GM12865 (cell line): ENCODE measurements around the gene PPM1N.
A peak's percentile ranks its signal among the peaks of the same experiment; 100 is the strongest.

ENCODE experiments used
- DNase-seq: peaks from one replicate; pipeline ENCODE4 v3.0.0; 2010; ENCODE audit warnings: low read depth
- H3K4me3 ChIP-seq: 2 replicates; pipeline ENCODE4 v1.5.1; 2011; ENCODE audit warnings: mild to moderate bottlenecking, low read depth, low read length, control low read depth
- TF ChIP-seq, protein P1 (sequence below): IDR thresholded peaks from 2 replicates; pipeline ENCODE4 v1.5.1; 2011; ENCODE audit warnings: low read length, control low read depth, low read depth, inconsistent platforms; ENCODE audit not compliant: insufficient read depth; ENCODE audit errors: missing control alignments

The PPM1N gene

DNA sequence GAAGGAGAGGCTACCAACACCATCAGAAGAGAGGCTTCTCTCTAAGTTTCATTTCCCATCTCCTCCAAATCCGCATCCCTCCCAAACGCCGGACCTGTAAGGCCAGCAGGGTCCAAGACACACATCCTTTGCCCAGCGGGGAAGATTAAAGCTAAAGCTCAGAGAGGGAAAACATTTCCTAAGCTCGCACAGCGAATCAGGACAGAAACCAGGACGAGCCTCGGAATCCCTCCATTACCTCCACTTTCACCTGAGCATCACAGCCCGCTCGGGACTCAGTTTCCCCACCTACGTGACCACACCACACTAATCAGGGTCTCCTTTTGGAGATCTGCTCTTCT, 31.2 kb upstream of the PPM1N start:
- DNase-seq: no peak
- H3K4me3 ChIP-seq: peak overlapping the region; percentile 84
- TF ChIP-seq, protein P1, sequence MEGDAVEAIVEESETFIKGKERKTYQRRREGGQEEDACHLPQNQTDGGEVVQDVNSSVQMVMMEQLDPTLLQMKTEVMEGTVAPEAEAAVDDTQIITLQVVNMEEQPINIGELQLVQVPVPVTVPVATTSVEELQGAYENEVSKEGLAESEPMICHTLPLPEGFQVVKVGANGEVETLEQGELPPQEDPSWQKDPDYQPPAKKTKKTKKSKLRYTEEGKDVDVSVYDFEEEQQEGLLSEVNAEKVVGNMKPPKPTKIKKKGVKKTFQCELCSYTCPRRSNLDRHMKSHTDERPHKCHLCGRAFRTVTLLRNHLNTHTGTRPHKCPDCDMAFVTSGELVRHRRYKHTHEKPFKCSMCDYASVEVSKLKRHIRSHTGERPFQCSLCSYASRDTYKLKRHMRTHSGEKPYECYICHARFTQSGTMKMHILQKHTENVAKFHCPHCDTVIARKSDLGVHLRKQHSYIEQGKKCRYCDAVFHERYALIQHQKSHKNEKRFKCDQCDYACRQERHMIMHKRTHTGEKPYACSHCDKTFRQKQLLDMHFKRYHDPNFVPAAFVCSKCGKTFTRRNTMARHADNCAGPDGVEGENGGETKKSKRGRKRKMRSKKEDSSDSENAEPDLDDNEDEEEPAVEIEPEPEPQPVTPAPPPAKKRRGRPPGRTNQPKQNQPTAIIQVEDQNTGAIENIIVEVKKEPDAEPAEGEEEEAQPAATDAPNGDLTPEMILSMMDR: no peak

DNA sequence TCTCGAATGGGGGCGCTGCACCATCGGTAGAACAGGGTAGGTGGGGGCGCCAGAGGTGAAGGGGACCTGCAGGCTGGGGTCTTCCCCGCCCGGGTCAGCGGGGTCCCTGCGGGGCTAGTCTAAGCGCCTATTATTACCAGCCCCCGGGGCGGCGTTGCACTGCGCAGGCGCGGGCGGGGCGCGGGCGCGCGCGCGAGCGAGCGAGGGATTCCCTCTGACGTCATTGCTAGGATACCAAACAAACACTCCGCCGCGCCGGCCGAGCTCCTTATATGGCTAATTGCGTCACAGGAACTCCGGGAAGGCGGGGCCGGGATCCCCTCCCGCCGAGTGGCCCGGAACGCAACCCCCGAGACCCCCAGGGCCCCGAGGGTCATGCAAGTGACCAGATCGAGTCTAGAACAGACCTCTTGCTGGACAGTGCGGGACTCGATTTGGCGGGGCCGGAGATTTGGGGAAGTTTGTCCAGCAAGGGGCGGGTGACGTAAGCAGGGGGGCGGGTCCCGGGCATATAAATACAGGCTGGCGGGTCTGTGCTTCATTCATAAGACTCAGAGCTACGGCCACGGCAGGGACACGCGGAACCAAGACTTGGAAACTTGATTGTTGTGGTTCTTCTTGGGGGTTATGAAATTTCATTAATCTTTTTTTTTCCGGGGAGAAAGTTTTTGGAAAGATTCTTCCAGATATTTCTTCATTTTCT, 30.6 kb upstream of the PPM1N start, which contains the start of gene FOSB:
Gene FOSB (plus strand): TSS at position 541 of the 703 bp plus-strand sequence. CDS start 591 bp downstream, outside the sequence.
- H3K4me3 ChIP-seq: peak within 1 kb of the TSS; percentile 84

GRCh38 chr19:45468159-45468651, 30.0 kb upstream of the PPM1N start:
- TF ChIP-seq, protein P1: no peak
- H3K4me3 ChIP-seq: peak overlapping the region; percentile 84
- peak; percentile 31 for DNase-seq

More for the DNA sequence above, 30.6 kb upstream of the PPM1N start, which contains the start of gene FOSB:
- TF ChIP-seq, protein P1: no peak
- peak; percentile 96 for DNase-seq

- DNase-seq: no peak
- peak overlapping the region; percentile 84 for H3K4me3 ChIP-seq
- TF ChIP-seq, protein P1: no peak
These were observed 29.5 kb upstream of the PPM1N start for GRCh38 chr19:45468803-45469131.

DNA sequence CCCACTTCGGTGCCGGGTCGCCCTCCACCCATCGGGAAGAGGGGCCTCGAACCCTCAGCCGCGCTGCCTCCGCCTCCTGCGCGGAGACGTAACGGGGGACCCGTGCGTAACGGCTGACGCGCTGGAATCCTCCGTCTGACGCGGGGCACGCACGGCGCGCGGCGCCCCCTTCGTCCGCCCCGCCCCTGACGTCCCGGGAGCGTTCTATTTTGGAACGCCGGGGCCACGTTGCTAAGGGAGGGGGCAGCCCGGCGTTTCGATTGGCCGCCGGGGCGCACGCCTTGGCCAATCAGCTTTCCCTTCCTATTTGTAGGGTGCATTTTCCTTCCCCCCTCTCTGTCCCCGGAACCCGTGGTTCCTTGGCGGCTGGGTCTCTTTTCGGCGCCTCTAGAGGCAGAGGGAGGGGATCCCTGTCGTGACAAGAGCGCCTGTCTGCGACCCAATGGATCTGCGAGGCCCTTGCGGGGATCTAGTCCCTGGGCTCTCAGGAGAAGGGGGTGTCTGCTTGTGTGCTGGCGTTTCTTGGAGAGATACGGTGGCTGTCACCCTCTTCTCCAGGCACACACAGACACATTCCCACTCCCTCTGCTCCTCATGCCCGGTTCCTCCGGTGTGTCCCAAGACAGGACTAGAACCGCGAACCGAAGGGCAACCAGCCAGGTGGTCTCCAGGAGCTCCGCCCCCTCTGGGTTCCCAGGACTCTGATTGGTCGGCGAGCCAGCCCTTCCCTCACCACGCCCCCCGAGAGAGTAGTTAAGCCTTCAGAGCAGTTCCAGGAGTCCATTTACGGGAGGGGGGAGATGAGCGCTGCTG, 28.9 kb upstream of the PPM1N start:
- TF ChIP-seq, protein P1: no peak
- DNase-seq: peak; percentile 98
- H3K4me3 ChIP-seq: peak overlapping the region; percentile 84

DNA sequence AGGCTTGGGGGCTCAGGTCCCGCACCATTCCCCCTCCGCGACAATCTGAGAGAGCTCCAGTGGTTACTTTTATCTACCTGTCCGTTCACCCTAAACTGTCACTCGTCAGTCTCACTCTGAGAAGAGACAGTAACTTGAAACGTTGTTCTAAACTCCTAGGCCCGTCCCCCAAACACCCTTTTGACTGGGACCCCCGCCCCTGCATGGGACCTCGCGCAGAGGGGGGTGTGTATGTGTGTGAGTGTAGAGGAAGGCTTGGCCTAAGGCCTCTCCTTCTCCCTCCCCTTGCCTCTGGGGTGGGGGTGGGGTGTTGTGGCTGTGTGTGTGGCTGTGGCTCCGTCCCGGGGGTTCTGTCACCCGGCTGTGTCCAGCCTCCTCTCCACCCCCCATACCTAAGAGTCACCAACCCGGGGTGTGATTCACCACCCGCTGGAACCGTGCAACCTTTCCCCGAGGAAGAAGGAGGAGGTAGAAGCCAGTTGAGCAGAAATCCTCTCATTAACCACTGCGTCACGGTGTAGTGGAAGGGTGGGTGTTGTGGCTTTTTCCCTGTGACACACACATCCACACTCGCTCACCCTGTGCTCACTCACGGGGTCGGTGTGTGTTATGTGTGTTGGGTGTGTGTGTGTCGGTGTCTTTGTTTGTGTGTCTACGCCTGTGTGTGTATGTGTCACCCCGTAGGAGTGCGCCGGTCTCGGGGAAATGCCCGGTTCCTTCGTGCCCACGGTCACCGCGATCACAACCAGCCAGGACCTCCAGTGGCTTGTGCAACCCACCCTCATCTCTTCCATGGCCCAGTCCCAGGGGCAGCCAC, 28.1 kb upstream of the PPM1N start:
- no peak for DNase-seq
- H3K4me3 ChIP-seq: peak overlapping the region; percentile 81
- TF ChIP-seq, protein P1: no peak
